ENCODE data around the gene TOMT. TPM values are rescaled to one million over a fixed set of nuclear protein-coding genes. Genes with fewer than 3 reads are reported as not detected.

The TOMT gene
- polyA plus RNA-seq, 3 donors: not detected

DNA sequence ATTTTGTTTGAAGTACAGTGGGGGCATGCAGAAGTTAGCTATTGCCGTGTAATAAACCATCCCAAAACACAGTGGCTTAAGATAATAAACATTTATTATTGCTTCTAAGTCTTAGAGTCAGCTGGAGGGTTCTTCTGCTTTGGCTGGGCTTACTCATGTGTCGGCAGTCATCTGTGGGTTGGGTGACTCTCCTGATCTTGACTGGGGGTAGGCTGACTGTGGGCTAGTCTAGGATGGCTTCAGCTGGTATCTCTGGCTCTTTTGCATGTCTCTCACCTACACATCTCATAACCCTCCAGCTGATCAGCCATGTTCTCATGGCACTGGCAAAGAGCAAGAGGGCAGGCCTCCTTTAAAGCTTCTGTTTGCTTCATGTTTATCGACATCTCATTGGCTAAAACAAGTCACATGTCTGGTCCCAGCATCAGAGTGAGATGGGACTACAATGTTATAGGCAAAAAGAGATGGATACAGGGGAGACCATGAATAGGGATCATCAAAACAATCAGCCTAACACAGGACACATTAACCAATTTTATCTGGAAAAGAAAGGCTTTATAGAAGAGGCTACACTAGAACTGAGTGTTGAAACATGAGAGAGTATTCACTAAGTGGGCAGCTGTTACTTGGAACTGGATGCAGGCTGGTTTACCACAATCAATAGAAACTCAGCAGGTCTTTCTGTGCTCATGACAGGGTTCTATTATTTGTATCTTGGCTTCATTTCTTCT, 19.9 kb upstream of the TOMT start:
- no peak for DNase-seq (ENCODE audit: low read depth in 3 of 3, low spot score in 2 of 3)

DNA sequence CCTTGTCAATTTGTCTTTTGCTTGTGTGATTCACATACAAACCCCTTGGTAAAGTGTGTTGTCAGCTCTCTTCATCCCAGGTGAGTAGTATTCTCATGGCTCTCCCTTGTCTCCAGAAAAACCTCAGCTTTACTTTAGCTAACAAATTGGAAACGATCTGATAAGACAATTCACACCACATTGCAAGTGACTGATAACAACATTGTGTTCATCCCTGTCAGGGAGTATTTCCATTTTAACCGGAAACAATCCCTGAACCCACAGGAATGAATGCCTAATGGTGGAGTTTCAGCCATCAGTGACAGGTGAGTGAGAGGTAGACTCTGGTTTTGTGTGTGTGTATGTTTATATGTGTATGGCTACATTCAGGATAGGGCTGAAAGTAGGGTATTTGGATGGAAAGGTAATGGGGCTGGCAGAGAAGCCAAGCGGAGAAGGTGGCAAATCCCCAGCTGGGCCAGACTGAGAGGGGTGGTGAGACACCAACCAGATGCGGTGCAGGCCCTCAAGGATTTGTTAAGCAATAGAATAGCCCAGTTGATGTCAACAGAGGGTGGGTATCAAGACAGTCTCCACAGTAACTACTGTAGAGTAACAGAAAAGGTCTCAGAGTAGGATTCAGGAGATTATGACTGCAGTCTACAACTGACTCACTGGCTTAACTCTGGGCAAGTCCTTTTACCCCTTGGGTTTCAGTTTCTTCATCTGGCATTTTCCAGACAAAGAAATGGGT, 17.5 kb upstream of the TOMT start:
- DNase-seq (ENCODE audit: low read depth in 3 of 3, low spot score in 2 of 3): no peak

DNA sequence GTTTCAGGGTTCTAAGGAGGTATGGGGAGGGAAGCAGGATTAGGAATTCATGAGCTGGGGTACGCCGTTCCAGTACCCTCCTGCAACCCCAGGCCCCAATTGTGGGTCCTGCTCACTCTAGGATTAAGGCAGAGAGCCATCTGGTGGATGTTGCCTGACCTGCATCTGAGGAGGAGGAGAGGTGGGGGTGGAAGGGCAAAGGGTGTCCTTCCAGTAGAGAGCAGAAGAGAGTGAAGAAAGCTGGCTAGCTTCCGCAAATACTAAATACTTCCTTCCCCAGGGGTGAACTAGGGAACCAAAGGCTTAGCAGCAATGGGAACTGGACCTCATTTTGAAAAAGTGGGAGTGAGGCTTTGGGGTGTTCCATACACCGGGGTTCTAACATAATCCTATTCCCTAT, 14.4 kb upstream of the TOMT start:
- DNase-seq (ENCODE audit: low read depth in 3 of 3, low spot score in 2 of 3): peak in 1 of 3 donors; percentile 51

DNA sequence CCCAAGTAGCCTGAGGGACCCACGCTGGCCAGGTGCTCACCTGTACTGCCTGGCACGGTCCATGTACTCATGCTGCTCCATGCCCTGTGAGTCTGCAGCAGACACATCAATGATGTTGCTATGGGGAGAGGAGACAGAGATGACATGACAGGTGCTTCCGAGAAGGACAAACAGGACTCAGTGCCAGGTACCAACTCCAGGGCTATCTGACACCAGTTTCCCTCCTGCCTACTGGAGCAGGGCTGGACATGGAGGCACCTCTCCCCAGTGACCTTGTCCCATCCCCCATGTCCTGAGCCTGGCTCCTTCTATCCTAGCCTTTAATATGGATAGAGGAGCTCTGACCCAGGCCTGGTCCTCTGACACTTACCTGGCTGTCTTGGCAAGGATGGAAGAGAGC, 7.0 kb upstream of the TOMT start:
- no peak for DNase-seq (ENCODE audit: low read depth in 3 of 3, low spot score in 2 of 3)

DNA sequence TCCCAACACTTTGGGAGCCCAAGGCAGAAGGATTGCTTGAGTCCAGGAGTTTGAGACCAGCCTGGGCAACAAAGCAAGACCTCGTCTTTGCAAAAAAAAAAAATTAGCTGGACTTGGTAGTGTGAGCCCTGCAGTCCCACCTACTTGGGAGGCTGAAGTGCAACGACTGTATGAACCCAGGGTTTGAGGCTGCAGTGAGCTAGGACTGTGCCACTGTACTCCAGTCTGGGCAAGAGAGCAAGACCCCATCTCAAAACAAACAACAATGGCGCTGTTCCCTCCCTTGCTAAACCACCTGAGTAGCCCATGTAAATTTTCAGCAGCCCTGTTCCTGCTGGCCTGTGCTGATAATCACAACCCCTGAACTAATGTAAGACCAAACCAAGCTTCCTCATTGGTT, 5.7 kb upstream of the TOMT start:
- no peak for DNase-seq (ENCODE audit: low read depth in 3 of 3, low spot score in 2 of 3)

DNA sequence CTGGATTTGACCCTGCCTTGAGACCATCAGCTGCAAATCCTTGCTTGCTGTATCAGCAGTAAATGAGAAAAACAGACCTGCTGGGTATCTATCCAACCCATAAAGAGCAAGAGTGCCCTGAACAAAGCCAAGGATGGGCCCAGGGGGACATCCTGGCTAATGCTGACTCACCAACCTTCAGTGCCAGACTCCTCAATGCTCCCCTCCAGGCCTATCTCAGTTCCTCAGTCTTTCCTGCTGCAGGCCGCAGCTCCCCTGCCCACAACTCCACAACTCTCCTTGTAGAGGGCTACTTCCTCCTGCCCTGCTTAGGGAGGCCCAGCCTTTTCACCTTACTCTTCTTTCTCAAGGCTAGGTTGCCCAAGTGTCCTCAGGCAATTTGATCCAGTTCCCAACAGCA, 5.3 kb upstream of the TOMT start:
- no peak for DNase-seq (ENCODE audit: low read depth in 3 of 3, low spot score in 2 of 3)

DNA sequence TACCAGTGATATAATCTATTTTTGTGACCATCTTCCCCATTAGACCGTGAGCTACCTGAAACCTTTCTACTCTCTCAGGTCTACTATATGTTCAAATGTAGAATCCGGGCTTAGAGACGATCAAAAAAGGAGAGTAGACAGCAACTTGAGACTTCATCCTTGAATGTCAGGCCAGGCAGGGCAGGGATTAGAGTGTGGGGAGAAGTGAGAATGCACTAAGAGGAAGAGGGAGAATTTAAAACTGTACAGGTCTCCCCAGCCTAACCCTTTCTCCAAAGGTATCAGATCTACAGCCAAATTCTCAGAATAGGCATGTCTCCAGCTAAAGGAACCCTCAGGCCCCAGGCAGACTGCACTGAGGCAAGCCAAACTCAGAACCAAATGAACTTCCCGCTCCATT, 3.6 kb upstream of the TOMT start:
- no peak for DNase-seq (ENCODE audit: low read depth in 3 of 3, low spot score in 2 of 3)

DNA sequence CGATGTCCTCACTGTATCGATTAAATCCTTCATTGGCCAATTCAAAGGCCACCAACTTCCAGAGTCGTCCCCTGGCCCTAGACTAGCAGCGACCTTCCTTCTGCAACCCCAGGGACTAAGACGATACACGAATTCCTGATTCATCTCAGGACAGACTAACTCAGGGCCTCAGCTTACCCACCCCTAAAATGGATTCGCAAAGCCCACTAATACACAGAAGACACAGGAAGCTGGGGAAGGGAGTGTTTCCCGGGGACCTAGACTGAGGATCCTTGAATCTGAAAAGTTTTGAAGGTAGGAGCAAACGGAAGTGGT, 3.1 kb upstream of the TOMT start:
- DNase-seq (ENCODE audit: low read depth in 3 of 3, low spot score in 2 of 3): no peak

DNA sequence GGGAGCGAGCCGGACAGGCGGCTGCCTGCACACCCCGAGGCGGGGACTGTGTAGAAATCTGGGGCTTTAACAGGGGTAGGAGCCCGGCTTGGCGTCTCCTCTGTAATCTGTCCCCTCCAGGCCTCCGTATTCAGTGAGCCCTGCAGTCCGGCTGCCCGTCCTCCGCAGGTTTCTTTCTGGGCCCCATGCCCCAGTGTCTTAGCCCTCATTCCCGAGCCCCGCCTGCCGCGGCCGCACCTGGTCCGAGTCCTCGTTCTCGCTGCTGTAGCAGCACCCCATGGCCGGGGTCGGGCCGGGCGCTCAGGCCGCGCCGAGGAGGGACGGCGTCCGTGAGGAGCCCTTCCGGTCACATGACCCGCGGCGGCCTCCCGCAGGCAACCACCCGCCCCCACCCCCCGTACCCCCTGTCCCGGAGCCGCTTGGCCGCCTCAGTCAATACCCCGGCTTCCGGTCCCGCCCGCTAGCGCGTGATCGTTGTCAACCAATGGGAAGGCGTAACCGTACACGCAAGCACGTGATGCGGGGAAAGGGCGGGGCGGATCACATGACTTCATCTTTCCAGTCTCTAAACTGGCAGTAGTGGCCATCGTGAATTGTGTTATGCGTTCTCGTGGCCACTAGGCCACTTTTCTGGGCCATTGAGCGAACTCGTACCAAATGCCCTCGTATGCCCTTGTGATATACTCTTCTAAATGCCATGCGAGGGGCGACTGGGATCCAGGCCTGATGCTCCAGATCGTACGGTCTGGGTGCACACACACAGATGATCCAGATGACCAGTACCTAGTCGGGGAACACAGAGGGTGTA, 2.6 kb upstream of the TOMT start, which contains the start of gene LAMTOR1:
Gene LAMTOR1 (minus strand): TSS at position 352 of the 808 bp plus-strand sequence. CDS start 73 bp downstream, at position 279.
- peak; percentile 95 to 99 (median 97) for DNase-seq (ENCODE audit: low read depth in 3 of 3, low spot score in 2 of 3)

DNA sequence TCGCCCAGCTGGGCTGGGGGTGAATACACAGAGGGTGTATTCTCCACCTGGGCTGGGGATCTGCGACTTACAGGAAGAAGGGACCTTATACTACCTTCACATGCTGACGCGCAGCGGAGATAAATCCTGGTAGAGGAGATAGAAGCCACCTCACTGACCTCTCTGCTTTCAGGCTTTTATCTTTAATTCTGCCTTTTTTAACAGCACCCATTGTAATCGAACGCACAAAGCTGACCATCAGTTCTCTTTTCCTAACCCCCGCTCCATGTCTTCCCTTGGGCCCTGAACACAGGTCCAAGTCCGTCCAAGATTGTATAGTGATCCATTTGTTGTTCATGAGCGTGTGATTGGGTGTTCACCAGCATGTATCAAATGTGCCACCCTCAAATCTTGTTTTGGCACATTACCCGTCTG, 2.0 kb upstream of the TOMT start:
- no peak for DNase-seq (ENCODE audit: low read depth in 3 of 3, low spot score in 2 of 3)

DNA sequence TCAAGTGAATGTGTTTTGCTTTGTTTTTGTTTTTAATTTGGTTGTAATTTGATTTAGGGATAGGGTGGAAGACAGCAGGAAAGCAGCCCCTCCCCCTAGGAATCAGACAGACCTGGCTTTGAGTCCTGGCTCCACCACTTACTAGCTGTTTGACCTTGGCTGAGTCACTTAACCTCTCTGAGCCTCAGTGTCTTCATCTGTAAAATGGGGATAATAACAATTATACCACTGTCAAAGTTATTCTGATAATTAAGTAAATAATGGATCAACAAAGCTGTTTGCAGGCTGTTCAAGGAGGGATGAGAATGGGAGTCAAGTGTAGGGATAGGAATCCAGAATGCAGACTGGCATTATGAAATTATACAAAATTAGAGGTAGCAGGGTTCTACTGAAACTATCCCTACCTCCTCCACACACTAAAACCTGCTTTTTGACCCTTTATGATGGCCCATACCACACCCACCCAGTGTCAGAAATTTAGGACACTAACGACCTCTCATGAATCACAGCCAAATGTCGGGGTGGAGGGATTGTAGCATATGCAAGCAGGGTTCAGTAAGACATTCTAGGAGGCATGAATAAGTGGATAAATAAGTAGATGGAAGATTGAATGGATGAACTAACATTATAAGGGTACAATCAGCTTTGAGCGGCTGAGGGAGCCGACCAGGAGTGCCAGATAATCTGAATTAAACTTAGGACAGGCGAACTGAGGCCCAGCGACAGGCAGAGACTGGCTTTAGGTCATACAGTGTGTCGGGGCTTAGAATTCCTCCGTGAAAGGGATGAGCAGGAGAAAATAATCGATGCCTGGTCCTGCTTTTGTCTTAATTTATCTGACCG, 5.8 kb downstream of the TOMT start:
- DNase-seq (ENCODE audit: low read depth in 3 of 3, low spot score in 2 of 3): no peak

DNA sequence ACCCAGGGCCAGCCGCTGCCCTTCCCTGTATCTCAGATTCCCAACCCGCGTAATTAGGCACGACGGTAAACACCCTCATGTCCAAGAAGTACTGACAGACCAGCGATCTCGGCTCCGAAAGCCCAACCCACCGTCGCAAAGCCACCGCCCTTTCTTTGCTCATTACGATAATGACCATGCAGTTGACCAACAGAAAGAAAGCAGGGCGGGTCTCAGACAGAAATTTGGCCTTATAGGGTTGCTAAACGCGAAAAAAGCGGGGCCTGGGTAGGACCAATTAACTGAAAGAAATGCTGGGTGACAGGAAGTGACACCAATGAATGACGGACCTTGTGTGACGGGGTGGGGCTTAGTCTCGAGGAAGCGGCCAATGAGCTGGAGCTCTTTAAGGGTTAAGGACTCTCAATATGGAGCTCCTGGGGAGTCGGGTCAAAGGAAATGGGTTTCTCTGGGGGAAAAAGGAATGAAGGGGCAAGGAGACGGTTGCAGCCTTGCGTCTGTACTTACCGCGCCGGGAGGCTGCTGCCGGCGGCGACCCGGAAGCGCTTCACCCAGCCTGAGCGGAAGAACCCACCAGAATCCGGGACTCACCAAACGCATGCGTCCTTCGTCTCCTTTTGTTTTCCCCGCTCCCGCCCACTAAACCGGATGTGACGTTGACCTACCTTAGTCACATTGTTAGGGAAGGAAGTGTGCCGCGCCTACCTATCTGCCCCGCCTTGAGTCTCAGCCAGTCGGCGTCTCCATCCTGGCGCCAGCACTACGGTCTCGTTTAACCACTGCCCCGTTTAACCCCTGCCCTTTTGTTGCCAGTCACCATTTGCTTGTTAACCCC, 6.6 kb downstream of the TOMT start, which contains the start of gene ANAPC15:
Gene ANAPC15 (minus strand): TSS at position 553 of the 835 bp plus-strand sequence. CDS start 1,419 bp downstream, outside the sequence.
- DNase-seq (ENCODE audit: low read depth in 3 of 3, low spot score in 2 of 3): peak; percentile 99 to 100 (median 100)

DNA sequence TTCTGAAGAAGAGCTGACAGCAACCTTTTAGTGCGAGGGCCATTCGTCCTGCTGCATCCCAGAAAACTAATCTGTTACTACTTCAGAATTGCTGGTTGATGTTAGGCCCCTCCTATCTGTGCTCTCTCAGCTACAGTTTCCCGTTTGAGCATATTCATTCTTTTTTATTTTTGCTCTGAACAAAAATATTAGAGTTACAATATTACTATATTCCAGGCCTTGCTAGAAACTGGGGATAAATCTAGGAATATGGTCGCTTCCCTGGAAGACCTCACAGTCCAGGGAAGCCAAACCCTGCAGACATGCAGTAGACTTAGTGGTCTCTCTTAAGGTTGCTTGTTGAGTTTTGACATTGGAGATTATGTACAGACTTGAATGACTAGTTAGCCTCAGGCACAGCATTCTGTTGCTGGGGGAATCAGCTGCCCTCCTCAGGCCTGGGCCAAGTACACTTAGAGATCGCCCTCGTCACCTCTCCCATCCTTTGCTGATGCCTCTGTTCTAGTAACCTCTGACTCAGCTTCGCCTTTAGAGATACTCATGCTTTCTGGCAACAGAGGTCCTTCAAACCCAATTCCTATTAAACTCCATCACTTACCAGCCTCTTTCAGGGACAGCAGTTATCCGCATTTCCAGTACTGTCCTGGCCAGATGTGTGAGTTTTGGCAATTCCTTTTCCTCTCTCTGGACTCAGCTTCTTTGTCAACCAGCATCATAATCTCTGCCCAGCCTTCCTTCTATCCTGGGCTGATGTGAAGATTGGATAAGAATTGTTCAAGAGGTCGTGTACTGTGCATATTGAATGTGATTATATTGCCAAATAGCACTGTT, 7.5 kb downstream of the TOMT start:
- no peak for DNase-seq (ENCODE audit: low read depth in 3 of 3, low spot score in 2 of 3)

DNA sequence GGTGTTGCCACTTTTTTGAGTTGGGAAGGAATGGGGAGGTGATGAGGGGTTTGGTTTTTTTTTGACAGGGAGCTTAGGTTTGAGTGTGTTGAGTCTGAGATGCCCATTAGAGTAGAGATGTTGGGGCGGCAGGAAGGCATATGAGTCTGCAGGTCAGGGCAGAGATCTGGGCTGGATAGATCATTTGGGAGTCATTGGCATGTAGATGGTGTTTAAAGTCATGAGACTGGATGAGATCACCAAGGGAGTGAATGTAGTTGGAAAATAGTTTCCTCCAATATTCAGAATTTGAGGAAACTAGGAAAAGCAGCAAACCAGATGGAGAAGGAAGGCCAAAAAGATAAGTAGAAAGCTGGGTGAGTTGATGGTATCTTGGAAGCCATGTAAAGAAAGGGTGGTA, 8.8 kb downstream of the TOMT start:
- DNase-seq (ENCODE audit: low read depth in 3 of 3, low spot score in 2 of 3): no peak

DNA sequence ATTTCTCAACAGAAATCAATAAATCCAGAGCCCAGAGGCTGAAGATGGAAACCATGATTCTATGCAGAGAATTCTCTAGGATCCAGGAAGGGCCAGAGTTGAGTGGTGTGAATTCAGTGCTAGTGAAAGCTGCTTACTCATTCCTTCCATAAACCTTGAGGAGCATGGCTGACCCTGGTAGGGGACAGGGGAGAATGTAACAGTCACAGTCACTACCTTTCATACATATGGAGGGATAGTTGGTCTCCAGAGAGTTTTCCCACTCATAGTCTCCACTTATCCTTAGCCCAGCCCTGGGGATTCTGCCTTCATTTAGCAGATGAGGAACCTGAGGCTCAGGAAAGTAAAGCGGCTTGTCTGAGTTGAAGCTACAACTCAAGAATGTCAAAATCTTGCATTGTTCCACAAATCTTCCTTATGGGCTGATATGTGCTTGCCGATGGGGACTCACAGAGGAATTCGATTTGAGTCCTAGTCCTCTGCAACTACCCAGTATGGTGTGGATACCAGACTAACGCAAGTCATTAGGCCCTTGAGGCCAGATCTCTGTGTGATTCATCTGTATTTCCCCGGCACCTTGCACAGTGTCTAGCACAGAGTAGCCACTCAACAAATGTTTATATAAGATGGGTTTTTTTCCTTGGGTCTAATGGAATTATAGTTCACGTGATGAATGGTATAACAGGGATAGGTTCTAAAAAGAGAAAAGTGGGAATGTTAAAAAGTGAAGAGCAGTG, 10.5 kb downstream of the TOMT start:
- DNase-seq (ENCODE audit: low read depth in 3 of 3, low spot score in 2 of 3): no peak

DNA sequence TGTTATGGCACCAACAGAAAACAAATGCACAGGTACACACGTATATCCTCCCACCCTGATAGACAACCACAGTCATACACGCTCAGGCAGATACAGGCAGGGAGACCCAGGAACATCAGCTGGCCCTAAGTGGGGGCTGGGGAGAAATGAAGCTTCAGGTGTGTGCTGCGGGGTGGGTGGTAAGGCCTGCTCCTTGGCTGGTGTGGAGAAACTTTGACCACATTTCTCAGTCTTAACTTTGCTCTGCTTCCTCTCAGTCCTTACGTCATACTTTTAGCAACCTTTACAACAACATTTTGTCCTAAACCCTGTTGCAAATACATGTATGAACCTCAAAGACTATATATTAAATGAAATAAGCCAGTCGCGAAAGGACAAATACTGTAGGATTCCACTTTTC, 13.5 kb downstream of the TOMT start:
- DNase-seq (ENCODE audit: low read depth in 3 of 3, low spot score in 2 of 3): no peak

DNA sequence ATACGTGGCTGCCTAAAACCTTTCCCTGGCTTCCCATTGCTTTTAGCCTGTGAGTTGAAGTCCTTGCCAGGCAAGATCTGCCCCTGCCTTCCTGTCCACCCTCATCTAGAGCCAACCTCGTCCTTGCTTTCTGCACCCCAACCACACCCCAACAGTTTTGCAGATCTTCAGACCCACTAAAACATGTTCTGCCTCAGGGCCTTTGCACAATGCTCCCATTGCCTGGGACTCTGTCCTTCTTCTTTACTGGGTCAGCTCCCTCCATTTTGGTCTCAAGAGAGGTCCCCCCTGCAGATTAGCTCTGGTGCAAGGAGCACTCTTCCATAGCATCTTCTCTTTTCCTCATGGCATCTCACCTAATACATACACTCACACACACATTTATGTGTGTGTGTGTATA, 15.2 kb downstream of the TOMT start:
- DNase-seq (ENCODE audit: low read depth in 3 of 3, low spot score in 2 of 3): no peak

DNA sequence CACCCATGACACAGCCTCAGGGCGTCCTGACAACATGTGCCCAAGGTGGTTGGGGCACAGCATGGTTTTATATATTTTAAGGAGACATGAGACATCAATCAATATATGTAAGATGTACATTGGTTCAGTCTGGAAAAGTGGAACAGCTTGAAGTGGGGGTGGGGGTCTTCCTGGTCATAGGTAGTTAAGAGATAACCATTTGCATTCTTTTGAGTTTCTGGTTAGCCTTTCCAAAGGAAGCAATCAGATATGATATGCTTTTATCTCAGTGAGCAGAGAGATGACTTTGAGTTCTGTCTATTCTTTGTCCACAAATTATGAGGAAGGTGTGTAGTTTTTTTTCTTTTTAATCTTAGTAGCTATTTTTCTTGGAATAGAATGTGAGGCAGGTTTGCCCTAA, 16.9 kb downstream of the TOMT start:
- DNase-seq (ENCODE audit: low read depth in 3 of 3, low spot score in 2 of 3): no peak

All from right renal cortex interstitium (tissue), 3 donors.